HepG2 (cell line): ENCODE measurements around the gene PLIN4. TPM values are rescaled to one million over a fixed set of nuclear protein-coding genes. Genes with fewer than 3 reads are reported as not detected.

Experiments
- FLYWCH1 ChIP-seq: sonication (generic); formaldehyde crosslinking; IDR thresholded peaks from 2 replicates; pipeline ENCODE4 v1.8.1; 2023; ENCODE audit warnings: mild to moderate bottlenecking, missing genetic modification reagents
- HMG20B ChIP-seq: conservative IDR thresholded peaks from 2 replicates; pipeline ENCODE4 v1.6.1; 2016; ENCODE audit warnings: missing genetic modification reagents, missing compliant biosample characterization
- KMT2A ChIP-seq: sonication (generic); formaldehyde crosslinking; IDR thresholded peaks from 2 replicates; pipeline ENCODE4 v1.4.0; 2020; ENCODE audit warnings: missing genetic modification reagents
- NONO ChIP-seq, 2 experiments: fragments of 450-650 bp in 1 of 2; sonication (generic) in 1 of 2; formaldehyde crosslinking in 1 of 2; IDR thresholded peaks in 1 of 2; conservative IDR thresholded peaks in 1 of 2; 2 replicates each; pipeline versions ENCODE4 v1.6.1 to v1.8.0; 2017 to 2022; ENCODE audit warnings: mild to moderate bottlenecking in 1 of 2, missing genetic modification reagents in 1 of 2, moderate library complexity in 1 of 2
- PAF1 ChIP-seq: IDR thresholded peaks from 2 replicates; pipeline ENCODE4 v1.6.1; 2016; ENCODE audit warnings: missing genetic modification reagents, missing compliant biosample characterization
- SKI ChIP-seq: fragments of 450-650 bp; IDR thresholded peaks from one replicate; pipeline ENCODE4 v1.6.1; 2018; ENCODE audit warnings: mild to moderate bottlenecking; ENCODE audit not compliant: partially characterized antibody
- ZNF670 ChIP-seq: sonication (generic); formaldehyde crosslinking; IDR thresholded peaks from 2 replicates; pipeline ENCODE4 v1.8.0; 2022; ENCODE audit warnings: mild to moderate bottlenecking, missing genetic modification reagents, borderline replicate concordance
- polyA plus RNA-seq, 8 experiments: library from polyadenylated mRNA; depleted of rRNA in 3 of 8; stranded (reverse) in 7 of 8; unstranded in 1 of 8; fragments of >200 nt; fragmentation: Illumina TruSeq in 4 of 8; extraction: Trizol in 4 of 8; gene quantifications; 2 replicates each; pipeline versions ENCODE4 v1.2.1 to v1.2.3, GENCODE V29; 2011 to 2016; ENCODE audit warnings: low read depth in 4 of 8, missing spikeins in 1 of 8, mixed read lengths in 1 of 8; ENCODE audit not compliant: insufficient read depth in 1 of 8
- total RNA-seq, 5 experiments: library from RNA; depleted of rRNA; stranded (reverse); fragments of >200 nt; fragmentation: Illumina TruSeq; extraction: Trizol; gene quantifications; 2 replicates each; pipeline ENCODE4 v1.2.3, GENCODE V29; 2016; ENCODE audit warnings: low read depth in 1 of 5
- TF ChIP-seq, protein P1 (sequence below), 2 experiments: fragments of 450-650 bp in 1 of 2; sonication (generic) in 1 of 2; formaldehyde crosslinking in 1 of 2; IDR thresholded peaks; 2 replicates each; pipeline versions ENCODE4 v1.6.1 to v1.8.0; 2016 to 2022; ENCODE audit warnings: antibody characterized with exemption in 1 of 2, mild to moderate bottlenecking in 1 of 2, missing genetic modification reagents in 1 of 2
- TF ChIP-seq, protein P2 (sequence below): sonication (generic); formaldehyde crosslinking; IDR thresholded peaks from 2 replicates; pipeline ENCODE4 v1.9.0; 2021; ENCODE audit warnings: missing genetic modification reagents, borderline replicate concordance
- TF ChIP-seq, protein P3 (sequence below): IDR thresholded peaks from 2 replicates; pipeline ENCODE4 v1.6.1; 2016
- TF ChIP-seq, protein P4 (sequence below): sonication (generic); formaldehyde crosslinking; IDR thresholded peaks from 2 replicates; pipeline ENCODE4 v1.5.1; 2020; ENCODE audit warnings: missing genetic modification reagents, mild to moderate bottlenecking, borderline replicate concordance

The PLIN4 gene
- total and polyA plus RNA-seq, 2 of the 13 experiments (the other 11 are each of a cell fraction or from before 2014, with no cell fraction given): 1.1 to 1.3 TPM

DNA sequence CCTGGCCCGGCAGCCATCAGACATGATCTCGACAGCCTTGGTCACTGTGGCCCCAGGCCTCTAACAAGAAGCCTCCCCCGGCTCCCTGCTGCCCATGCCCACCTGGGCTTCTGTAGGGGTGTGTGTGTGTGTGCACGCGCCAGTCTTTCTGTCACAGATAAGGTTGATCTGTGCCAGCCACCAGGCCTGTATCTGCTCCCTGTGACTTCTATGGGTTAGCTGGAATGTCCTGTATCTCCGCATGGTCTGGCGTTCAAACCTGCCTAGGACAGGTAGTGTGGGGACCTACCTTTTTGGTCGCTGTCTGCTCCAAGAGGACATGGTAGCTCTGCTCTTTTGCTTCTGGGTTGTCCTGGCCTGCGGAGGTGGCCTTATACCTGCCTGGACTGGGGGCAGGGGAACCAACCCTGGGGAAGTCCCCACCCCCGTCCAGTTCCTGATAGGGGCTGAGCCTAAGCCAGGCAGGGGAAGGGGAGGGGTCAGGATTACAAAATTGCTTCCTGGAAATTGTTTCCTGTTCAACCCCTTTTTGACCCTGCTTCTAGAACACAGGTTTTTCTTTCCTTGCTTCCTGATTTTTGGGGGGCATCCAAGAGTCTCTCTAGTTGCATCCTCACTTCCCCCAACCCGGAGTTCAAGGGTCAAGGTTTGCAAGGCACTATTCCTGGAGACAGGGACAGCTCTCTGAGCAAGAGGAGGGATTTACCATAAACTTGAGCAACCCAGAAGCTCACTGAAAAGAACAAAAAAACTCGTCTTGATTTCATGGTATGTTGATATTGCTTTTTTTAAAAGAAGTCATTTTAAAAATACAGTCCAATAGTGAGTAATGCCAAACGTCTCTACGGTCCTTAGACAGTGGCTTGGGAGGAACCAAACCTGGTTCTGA, 21.7 kb upstream of the PLIN4 start, which contains the start of gene LRG1 (continued):
- TF ChIP-seq, protein P1, sequence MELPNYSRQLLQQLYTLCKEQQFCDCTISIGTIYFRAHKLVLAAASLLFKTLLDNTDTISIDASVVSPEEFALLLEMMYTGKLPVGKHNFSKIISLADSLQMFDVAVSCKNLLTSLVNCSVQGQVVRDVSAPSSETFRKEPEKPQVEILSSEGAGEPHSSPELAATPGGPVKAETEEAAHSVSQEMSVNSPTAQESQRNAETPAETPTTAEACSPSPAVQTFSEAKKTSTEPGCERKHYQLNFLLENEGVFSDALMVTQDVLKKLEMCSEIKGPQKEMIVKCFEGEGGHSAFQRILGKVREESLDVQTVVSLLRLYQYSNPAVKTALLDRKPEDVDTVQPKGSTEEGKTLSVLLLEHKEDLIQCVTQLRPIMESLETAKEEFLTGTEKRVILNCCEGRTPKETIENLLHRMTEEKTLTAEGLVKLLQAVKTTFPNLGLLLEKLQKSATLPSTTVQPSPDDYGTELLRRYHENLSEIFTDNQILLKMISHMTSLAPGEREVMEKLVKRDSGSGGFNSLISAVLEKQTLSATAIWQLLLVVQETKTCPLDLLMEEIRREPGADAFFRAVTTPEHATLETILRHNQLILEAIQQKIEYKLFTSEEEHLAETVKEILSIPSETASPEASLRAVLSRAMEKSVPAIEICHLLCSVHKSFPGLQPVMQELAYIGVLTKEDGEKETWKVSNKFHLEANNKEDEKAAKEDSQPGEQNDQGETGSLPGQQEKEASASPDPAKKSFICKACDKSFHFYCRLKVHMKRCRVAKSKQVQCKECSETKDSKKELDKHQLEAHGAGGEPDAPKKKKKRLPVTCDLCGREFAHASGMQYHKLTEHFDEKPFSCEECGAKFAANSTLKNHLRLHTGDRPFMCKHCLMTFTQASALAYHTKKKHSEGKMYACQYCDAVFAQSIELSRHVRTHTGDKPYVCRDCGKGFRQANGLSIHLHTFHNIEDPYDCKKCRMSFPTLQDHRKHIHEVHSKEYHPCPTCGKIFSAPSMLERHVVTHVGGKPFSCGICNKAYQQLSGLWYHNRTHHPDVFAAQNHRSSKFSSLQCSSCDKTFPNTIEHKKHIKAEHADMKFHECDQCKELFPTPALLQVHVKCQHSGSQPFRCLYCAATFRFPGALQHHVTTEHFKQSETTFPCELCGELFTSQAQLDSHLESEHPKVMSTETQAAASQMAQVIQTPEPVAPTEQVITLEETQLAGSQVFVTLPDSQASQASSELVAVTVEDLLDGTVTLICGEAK (IDR thresholded peaks at IDR 0.05): no peak
- TF ChIP-seq, protein P1 (CRISPR knock-in tag; IDR thresholded peaks at IDR 0.05): no peak
- TF ChIP-seq ZNF670 (CRISPR knock-in tag) (0 out of 2 replicates have a peak, but pooled peaks have one; percentile 24), PAF1 (CRISPR knock-in tag) (no peak), NONO (IDR thresholded peaks at IDR 0.05) (no peak), NONO (CRISPR knock-in tag; conservative IDR thresholded peaks at IDR 0.05) (peak; percentile 53; the same call in 1 of the 2 replicates), HMG20B (CRISPR knock-in tag) (no peak), FLYWCH1 (CRISPR knock-in tag) (no peak), KMT2A (no peak), SKI (no peak)
- TF ChIP-seq, protein P2, sequence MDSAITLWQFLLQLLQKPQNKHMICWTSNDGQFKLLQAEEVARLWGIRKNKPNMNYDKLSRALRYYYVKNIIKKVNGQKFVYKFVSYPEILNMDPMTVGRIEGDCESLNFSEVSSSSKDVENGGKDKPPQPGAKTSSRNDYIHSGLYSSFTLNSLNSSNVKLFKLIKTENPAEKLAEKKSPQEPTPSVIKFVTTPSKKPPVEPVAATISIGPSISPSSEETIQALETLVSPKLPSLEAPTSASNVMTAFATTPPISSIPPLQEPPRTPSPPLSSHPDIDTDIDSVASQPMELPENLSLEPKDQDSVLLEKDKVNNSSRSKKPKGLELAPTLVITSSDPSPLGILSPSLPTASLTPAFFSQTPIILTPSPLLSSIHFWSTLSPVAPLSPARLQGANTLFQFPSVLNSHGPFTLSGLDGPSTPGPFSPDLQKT (CRISPR knock-in tag): no peak
- TF ChIP-seq, protein P3, sequence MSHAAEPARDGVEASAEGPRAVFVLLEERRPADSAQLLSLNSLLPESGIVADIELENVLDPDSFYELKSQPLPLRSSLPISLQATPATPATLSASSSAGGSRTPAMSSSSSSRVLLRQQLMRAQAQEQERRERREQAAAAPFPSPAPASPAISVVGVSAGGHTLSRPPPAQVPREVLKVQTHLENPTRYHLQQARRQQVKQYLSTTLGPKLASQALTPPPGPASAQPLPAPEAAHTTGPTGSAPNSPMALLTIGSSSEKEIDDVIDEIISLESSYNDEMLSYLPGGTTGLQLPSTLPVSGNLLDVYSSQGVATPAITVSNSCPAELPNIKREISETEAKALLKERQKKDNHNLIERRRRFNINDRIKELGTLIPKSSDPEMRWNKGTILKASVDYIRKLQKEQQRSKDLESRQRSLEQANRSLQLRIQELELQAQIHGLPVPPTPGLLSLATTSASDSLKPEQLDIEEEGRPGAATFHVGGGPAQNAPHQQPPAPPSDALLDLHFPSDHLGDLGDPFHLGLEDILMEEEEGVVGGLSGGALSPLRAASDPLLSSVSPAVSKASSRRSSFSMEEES (CRISPR knock-in tag): no peak; the same call in none of the 2 replicates
- TF ChIP-seq, protein P4, sequence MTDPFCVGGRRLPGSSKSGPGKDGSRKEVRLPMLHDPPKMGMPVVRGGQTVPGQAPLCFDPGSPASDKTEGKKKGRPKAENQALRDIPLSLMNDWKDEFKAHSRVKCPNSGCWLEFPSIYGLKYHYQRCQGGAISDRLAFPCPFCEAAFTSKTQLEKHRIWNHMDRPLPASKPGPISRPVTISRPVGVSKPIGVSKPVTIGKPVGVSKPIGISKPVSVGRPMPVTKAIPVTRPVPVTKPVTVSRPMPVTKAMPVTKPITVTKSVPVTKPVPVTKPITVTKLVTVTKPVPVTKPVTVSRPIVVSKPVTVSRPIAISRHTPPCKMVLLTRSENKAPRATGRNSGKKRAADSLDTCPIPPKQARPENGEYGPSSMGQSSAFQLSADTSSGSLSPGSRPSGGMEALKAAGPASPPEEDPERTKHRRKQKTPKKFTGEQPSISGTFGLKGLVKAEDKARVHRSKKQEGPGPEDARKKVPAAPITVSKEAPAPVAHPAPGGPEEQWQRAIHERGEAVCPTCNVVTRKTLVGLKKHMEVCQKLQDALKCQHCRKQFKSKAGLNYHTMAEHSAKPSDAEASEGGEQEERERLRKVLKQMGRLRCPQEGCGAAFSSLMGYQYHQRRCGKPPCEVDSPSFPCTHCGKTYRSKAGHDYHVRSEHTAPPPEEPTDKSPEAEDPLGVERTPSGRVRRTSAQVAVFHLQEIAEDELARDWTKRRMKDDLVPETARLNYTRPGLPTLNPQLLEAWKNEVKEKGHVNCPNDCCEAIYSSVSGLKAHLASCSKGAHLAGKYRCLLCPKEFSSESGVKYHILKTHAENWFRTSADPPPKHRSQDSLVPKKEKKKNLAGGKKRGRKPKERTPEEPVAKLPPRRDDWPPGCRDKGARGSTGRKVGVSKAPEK (CRISPR knock-in tag): no peak
